HS-27A (cell line): ENCODE measurements around the gene TAS2R8.
"Not testable (repeated sequence)": the region's sequence is repeated elsewhere in the genome, so short reads cannot be mapped to it uniquely, and the experiment has no call there.

ENCODE experiments used
- DNase-seq: peaks from one replicate; pipeline ENCODE4 v3.0.0-alpha.2; 2012; ENCODE audit warnings: low read depth, missing footprints

TAS2R8 gene, protein sequence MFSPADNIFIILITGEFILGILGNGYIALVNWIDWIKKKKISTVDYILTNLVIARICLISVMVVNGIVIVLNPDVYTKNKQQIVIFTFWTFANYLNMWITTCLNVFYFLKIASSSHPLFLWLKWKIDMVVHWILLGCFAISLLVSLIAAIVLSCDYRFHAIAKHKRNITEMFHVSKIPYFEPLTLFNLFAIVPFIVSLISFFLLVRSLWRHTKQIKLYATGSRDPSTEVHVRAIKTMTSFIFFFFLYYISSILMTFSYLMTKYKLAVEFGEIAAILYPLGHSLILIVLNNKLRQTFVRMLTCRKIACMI

GRCh38 chr12:10807186-10807585, at the start of gene TAS2R8:
TAS2R8 (minus strand) TSS chr12:10807286; CDS start chr12:10806980, 306 bp downstream.
- DNase-seq: no peak

DNA sequence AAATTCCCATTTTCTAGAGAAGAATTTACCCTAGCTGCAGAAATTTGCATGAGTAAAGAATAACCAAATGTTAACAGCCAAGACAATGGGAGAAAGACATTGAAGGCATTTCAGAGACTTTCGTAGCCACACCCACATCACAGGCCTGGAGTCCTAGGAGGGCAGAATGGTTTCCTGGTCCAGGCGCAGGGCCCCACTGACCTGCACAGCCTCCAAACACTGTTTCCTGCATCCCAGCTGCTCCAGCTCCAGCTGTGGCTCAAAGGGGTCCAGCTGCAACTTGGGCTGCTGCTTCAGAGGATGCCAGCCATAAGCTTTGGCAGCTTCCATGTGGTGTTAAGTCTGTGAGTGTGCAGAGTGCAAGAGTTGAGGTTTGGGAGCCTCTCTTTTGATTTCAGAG, 48.7 kb upstream of the TAS2R8 start:
- no peak for DNase-seq

DNA sequence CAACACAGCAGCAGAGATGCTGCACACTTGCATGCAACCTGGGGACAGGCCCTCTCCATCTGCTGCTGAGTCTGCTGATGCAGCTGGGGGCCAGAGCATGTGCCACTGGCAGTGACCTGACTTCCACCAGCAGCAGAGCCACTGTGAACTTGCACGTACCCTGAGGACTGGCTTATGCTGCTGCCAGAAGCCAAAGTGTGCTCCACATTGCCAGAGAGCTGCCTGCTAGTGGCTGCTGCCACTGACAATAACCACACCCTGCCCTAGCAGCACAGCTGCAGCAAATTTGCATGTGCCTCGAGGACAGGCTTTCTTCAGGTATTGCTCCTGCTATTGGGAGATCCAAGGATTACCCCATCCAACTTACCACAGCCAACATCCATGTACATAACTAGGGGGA, 46.7 kb upstream of the TAS2R8 start:
- DNase-seq: no peak

GRCh38 chr12:10851243-10851858, 44.3 kb upstream of the TAS2R8 start:
- no peak for DNase-seq

DNA sequence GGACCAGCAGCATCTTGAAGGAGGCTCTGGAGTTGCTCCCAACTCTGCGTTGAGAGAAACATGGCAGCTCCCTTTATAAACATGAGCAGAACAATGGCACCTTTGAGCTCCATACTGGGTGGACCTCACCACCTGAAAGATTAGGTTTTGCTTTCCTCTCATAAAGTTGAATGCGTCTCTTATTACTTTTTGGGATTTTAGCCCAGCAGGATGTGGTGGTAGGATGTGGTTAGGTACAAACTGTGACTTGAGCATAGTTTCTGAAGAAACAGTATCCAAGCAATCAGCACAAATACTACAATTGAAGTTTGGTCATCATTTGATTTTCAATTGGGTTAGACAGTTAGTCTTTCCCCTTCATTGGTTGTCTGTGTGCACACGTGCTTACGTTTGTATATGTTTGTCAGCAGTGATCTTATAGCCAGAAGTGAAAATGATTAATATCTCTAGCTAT, 42.4 kb upstream of the TAS2R8 start, which contains the start of gene PRR4:
Gene PRR4, minus strand, starts transcription at position 51 of the 454 bp plus-strand sequence. Its CDS starts 38 bp downstream, at position 13.
- DNase-seq: no peak

- no peak for DNase-seq
Observed at GRCh38 chr12:10847744-10848143, 40.7 kb upstream of the TAS2R8 start.

DNA sequence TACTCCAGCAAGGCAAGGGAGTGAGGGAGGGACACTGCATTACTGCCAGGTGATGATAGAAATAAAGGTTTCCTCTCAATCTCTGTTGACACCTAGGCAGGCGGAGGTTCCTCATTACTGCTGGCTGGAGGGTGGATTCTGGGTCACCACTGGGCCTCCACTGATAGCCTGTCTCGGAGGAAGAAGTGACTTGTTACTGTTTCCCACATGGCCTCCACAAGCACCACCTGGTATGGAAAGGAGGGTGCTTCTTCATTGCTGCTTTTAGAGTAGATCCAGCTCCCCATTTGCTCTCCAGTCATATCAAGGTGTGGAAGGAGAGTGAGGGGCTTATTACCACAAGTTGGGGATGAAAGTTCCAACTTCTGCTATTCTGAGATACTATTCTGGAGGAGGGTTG, 35.8 kb upstream of the TAS2R8 start:
- no peak for DNase-seq

DNA sequence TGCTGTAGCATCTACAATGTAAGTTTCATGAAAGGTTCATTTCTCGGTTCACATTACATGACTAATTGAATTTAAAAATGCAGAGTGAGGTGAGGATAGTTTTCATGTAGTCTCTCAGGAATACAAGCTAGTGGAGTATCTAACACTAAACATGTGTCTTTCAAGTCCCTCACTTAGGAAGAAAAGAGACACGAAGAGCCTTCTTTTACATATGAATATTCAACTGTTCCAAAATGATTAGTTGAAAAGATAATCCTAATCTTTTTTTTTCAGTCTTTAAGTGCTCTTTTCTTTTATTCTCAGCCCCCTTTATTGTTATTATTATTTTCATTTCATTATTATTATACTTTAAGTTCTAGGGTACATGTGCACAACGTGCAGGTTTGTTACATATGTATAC, 31.4 kb upstream of the TAS2R8 start:
- no peak for DNase-seq

DNA sequence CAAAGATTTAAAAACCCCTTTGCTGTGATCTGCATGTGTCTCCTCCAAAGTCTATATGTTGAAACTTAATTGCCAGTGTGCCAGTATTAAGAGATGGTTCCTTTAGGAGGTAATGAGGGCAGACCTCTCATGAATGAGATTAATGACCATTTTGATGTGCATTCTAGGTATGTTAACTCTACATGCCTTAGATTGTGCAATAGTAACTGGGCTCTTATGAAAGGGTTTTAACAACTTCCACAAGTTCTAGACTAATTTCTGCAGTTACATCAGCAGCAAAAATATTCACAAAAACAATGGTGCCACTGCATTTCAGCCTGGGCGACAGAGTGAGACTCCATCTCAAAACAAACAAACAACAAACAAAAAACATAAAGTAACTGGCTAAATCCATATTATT, 22.9 kb upstream of the TAS2R8 start:
- no peak for DNase-seq

GRCh38 chr12:10826258-10826657, 19.2 kb upstream of the TAS2R8 start, which contains the start of gene TAS2R10:
TAS2R10 (minus strand) TSS chr12:10826358; CDS start chr12:10826269, 89 bp downstream.
- DNase-seq: no peak

GRCh38 chr12:10824957-10825356, 17.9 kb upstream of the TAS2R8 start:
- no peak for DNase-seq

- no peak for DNase-seq
Observed at GRCh38 chr12:10811883-10812536, 4.9 kb upstream of the TAS2R8 start.

DNA sequence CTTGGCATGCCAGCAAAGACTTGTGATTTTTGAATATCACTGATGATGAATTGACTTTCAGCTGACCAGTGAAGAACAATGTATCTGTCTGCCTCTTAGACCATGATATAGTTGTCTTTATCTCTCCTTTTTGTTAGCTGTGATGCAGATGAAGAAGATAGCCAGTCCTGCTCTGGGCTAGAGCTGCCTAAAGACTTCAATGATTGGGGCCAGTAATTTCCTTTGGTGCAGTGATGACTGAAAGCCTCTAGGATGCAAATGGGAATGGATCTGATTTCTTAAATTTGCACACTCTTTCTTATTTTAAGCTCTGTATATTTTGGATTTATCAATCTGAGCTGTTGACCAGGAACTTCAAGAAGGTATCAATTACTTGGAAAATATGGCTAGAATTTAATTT, 3.0 kb upstream of the TAS2R8 start, which contains the start of gene TAS2R9:
Gene TAS2R9, minus strand, starts transcription at position 101 of the 400 bp plus-strand sequence. Its CDS starts 93 bp downstream, at position 8.
- DNase-seq: no peak

DNA sequence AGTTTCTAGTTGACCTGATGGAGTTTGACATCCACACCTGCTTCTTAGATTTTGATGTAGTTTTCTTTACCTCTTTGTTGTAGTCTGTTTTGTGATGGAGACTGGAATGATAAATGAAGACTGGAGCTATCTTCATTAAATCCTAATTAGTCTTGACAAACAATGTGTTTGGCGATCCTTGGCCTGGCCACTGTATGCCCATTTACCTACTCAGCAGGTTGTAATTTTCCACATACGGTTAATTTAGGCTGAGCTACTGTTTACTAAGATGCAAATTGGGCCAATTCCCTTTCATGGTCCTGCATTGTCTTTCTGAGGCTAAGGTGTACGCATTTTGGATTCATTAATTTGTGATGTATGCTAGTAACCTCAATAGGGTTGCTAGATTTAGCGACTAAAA, 4.5 kb downstream of the TAS2R8 start, which contains the start of gene TAS2R7:
Gene TAS2R7, minus strand, starts transcription at position 41 of the 400 bp plus-strand sequence. CDS start 57 bp downstream, outside the sequence.
- DNase-seq: no peak

GRCh38 chr12:10801741-10802140, 5.3 kb downstream of the TAS2R8 start:
- no peak for DNase-seq

- DNase-seq: no peak
Observed at GRCh38 chr12:10794222-10794621, 12.9 kb downstream of the TAS2R8 start.

DNA sequence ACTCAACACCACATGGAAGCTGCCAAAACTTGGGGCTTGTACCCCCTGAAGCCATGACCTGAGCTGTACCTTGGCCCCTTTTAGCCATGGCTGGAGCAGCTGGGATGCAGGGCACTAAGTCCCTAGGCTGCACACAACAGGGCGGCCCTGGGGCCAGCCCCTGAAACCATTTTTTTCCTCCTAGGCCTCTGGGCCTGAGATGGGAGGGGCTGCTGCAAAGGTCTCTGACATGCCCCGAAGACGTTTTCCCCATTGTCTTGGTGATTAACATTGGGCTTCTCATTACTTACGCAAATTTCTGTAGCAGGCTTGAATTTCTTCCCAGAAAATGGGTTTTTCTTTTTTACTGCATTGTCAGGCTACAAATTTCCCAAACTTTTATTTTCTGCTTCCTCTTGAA, 15.3 kb downstream of the TAS2R8 start:
- DNase-seq: not testable (repeated sequence)

GRCh38 chr12:10783252-10783651, 23.8 kb downstream of the TAS2R8 start:
- DNase-seq: no peak

DNA sequence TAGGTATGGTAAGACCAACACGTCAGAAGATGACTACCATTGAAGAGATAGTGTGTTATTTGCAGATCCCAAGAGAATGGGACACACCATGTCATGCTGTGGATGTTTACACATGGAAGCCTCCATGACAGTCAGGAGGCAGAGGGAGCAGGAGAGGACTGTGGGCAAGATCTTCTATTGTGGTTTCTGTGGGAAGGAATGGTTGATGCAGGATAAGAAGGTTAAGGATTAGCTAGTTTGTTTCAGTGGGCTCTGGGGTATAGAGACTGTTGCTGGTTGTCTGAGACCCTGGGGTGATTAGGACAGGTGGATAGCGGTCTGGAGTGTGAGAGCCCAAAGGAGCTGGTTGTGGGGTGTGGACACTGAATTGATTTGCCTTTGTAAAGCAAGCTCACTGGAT, 28.0 kb downstream of the TAS2R8 start:
- DNase-seq: no peak

- DNase-seq: no peak
Observed at GRCh38 chr12:10771132-10771733, 35.9 kb downstream of the TAS2R8 start.

DNA sequence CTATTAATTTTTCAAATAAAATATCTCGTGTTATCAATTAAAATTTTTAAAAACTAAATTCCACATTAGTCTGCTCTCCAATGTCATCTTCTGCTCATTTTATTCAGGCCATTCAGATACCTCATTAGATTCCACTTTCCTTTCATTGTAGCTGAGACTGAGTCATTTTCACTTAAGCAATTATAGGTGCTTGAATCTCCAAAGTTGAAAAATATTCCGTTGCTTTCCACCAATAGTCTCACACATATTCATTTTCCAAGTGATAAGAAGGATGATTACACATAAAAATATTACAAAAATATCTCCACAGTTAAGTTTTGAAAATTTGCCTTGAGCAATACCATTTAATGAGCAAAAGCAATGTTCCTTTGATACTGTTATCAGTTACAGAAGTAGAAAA, 47.4 kb downstream of the TAS2R8 start:
- DNase-seq: no peak

- no peak for DNase-seq
Observed at GRCh38 chr12:10756194-10756593, 50.9 kb downstream of the TAS2R8 start.
